Activated B cell treated with CpG ODN at 0.5 μM for 24 hours (primary cell): Measurements from ENCODE around the gene MBIP. TPM values are rescaled to one million over a fixed set of nuclear protein-coding genes. Genes with fewer than 3 reads are reported as not detected.

Experiments used
- ATAC-seq: fragments of 200-7000 bp; cut with Tn5 transposase; one replicate; pipeline ENCODE4 v1.10.0; 2021; ENCODE audit warnings: low read depth, mild to moderate bottlenecking, moderate library complexity
- CTCF ChIA-PET: fragments of 350-600 bp; sonication (Branson Sonifier 250); formaldehyde crosslinking; loops from one replicate; lab custom pipeline; 2021; ENCODE audit warnings: antibody characterized with exemption; lab: Charles Lee
- POLR2A ChIA-PET: fragments of 350-600 bp; sonication (Branson Sonifier 250); formaldehyde crosslinking; loops from one replicate; lab custom pipeline; 2021; ENCODE audit warnings: antibody characterized with exemption; lab: Charles Lee
- DNase-seq: peaks from one replicate; pipeline ENCODE4 v3.0.0; 2022
- H3K27ac Mint-ChIP-seq: one replicate; pipeline ENCODE4 v1.8.0; 2020; ENCODE audit warnings: mixed read lengths
- H3K27me3 Mint-ChIP-seq: one replicate; pipeline ENCODE4 v1.8.0; 2021; ENCODE audit warnings: mixed read lengths
- H3K36me3 Mint-ChIP-seq: one replicate; pipeline ENCODE4 v1.8.0; 2021; ENCODE audit warnings: low read depth, mixed read lengths
- H3K4me1 Mint-ChIP-seq: one replicate; pipeline ENCODE4 v1.8.0; 2021; ENCODE audit warnings: mixed read lengths
- H3K4me3 Mint-ChIP-seq: one replicate; pipeline ENCODE4 v1.8.0; 2020; ENCODE audit warnings: mild to moderate bottlenecking, mixed read lengths
- H3K9me3 Mint-ChIP-seq: one replicate; pipeline ENCODE4 v1.8.0; 2020; ENCODE audit warnings: mixed read lengths
- intact Hi-C: fragments of 100-400 bp; cut with micrococcal nuclease; formaldehyde crosslinking; loops from one replicate; pipeline ENCODE4 v1.15.1; 2024
- total RNA-seq: library from RNA; stranded (reverse); gene quantifications from 2 replicates; pipeline ENCODE4 v1.2.3, GENCODE V29; 2022
- TF ChIP-seq, protein P1 (sequence below): fragments of 200-600 bp; IDR thresholded peaks from one replicate; pipeline ENCODE4 v1.8.0; 2022; ENCODE audit warnings: antibody characterized with exemption, mild to moderate bottlenecking

The MBIP gene
- total RNA-seq, 1 donor from 2014 or later, result 21.7 TPM

DNA sequence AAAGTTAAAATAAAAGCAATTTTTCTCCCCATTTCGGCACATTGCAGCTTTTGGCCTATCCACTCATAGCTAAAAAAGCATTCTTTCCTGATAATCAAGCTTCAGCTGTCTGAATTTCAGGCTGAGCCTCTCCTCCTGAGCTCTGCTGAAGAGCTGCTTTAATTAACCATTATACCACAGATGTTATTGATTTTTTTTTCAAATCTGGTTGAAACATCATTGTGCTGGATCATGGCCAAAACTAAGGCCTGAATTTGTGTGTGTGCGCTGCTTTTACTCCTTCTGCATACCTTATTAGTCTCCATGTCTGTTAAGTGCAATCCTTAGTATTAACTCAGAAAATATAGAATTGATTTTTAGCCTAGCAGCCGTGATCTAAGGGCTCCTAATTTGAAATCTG lies 52.3 kb downstream of the MBIP start:
- H3K4me3 Mint-ChIP-seq, result no peak overlapping the region
- CTCF ChIA-PET, result no interaction called here

DNA sequence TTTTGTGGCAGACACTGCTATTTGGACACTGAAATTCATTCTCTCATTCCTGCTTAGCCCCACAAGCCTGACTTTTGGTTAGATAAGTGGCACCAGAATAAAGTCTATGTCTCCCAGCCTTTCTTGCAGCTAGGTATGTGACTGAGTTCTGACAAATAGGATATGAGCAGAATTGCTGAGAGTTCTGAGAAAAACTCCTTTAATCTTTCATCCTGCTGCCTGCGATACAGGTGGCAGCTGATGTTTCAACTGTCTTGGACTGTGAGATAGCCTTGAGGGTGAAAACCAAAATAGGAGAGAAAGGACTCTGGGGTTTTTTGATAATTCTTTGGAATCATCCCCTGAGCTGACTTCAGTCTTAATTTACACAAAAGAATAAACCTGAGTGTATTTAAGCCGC lies 55.8 kb downstream of the MBIP start:
- DNase-seq, result no peak
- Mint-ChIP-seq H3K4me3 (no peak overlapping the region), H3K27me3 (peaks cover 9% of the 10 kb centered on the region), H3K4me1 (no peaks in the 10 kb centered on the region), H3K9me3 (no peaks in the 10 kb centered on the region), H3K36me3 (no peaks in the 10 kb centered on the region), H3K27ac (no peak overlapping the region)
- ChIA-PET POLR2A (no interaction called here), CTCF (no interaction called here)
- TF ChIP-seq, protein P1, sequence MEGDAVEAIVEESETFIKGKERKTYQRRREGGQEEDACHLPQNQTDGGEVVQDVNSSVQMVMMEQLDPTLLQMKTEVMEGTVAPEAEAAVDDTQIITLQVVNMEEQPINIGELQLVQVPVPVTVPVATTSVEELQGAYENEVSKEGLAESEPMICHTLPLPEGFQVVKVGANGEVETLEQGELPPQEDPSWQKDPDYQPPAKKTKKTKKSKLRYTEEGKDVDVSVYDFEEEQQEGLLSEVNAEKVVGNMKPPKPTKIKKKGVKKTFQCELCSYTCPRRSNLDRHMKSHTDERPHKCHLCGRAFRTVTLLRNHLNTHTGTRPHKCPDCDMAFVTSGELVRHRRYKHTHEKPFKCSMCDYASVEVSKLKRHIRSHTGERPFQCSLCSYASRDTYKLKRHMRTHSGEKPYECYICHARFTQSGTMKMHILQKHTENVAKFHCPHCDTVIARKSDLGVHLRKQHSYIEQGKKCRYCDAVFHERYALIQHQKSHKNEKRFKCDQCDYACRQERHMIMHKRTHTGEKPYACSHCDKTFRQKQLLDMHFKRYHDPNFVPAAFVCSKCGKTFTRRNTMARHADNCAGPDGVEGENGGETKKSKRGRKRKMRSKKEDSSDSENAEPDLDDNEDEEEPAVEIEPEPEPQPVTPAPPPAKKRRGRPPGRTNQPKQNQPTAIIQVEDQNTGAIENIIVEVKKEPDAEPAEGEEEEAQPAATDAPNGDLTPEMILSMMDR, result no peak
- no peak for ATAC-seq
- intact Hi-C loops, result no loop called here

More for the DNA sequence above, 52.3 kb downstream of the MBIP start:
- POLR2A ChIA-PET, result no interaction called here
- no peak for ATAC-seq
- Mint-ChIP-seq H3K36me3 (no peaks in the 10 kb centered on the region), H3K27ac (no peak overlapping the region), H3K9me3 (no peaks in the 10 kb centered on the region), H3K4me1 (peaks cover 8% of the 10 kb centered on the region), H3K27me3 (peaks cover 30% of the 10 kb centered on the region)
- intact Hi-C loops, result no loop called here
- TF ChIP-seq, protein P1, result no peak
- DNase-seq, result no peak

DNA sequence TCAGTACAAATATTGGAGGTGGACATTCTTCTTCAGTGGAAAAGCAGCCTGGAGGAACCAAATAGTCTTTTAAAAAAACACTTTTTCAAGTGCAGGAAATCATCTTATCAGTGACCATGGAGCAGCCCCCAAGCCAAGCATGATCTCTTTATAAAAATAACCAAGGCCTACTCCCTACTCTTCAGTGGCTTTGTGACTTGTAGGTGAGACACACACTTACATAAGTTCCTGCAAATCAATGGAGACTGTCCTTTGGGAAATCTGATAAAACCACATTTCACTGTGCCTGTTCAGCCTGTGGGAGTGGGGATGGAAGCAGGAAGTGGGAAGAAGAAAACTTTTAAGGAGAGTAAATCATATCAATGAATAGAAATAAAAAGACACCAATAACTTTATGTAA lies 56.3 kb downstream of the MBIP start:
- Mint-ChIP-seq H3K9me3 (no peaks in the 10 kb centered on the region), H3K36me3 (no peaks in the 10 kb centered on the region), H3K4me1 (no peaks in the 10 kb centered on the region), H3K4me3 (no peak overlapping the region), H3K27me3 (peaks cover 8% of the 10 kb centered on the region), H3K27ac (no peak overlapping the region)
- intact Hi-C loops, result no loop called here
- TF ChIP-seq, protein P1, result no peak
- ATAC-seq (no peak), DNase-seq (no peak)
- ChIA-PET CTCF (no interaction called here), POLR2A (no interaction called here)

DNA sequence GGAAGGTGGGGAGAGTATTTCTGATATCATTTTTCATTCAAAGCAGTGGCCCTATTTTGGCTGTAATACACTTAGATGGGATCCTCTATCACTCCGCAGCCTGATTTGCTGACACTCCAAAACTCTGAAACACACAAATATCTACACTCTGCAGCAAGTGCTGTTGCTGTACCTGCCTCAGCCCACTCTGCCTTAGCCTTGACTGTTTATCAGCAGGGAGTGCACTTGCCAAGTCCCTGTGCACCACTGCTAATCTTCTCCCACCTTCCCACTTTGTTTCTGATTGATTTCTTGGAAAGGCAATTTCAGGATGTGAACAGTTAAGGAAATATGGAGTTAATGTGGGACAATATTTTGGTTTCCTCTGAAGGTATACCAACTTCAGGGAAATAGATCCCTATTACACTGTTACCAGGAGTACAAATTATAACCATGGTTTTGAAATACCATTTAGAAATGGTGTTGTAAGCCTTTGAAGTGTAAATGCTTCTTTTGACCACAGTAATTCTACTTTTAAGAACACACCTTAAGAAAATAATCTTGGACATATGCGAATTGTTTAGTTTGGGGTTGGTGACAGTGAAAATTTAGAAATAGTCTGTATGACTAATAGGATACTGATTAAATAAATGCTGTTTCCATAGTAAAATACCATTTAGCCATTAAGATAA lies 59.3 kb downstream of the MBIP start:
- H3K4me3 Mint-ChIP-seq, result no peak overlapping the region
- POLR2A ChIA-PET, result no interaction called here

DNA sequence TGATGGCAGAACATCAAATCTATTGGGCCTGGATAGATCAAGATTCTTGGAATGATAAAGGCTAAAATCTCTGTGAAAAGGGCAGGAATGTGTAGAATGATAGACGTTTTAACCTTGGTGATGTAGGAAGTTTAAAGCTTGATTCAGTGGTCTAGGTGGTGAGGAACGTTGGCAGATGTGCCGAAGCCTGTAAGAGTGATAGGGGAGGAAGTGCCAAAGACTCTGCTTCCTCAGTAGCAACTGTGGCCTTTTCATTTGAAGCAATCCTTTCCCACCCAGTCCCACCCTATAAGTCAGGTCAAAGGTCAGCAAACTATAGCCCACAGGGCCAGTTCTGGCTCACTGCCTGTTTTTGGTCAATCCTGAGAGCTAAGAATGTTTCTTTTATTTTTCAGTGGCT lies 62.2 kb downstream of the MBIP start:
- peaks cover 6% of the 10 kb centered on the region for H3K27me3 Mint-ChIP-seq
- ATAC-seq (no peak), DNase-seq (no peak)
- no peak overlapping the region for H3K27ac Mint-ChIP-seq
- ChIA-PET CTCF (no interaction called here), POLR2A (no interaction called here)
- TF ChIP-seq, protein P1, result no peak
- no peaks in the 10 kb centered on the region for H3K9me3 Mint-ChIP-seq
- H3K4me3 Mint-ChIP-seq, result no peak overlapping the region
- H3K36me3 Mint-ChIP-seq, result no peaks in the 10 kb centered on the region
- H3K4me1 Mint-ChIP-seq, result no peaks in the 10 kb centered on the region
- intact Hi-C loops, result no loop called here

More for the DNA sequence above, 59.3 kb downstream of the MBIP start:
- Mint-ChIP-seq H3K4me1 (no peaks in the 10 kb centered on the region), H3K27me3 (peaks cover 7% of the 10 kb centered on the region), H3K27ac (no peak overlapping the region), H3K36me3 (no peaks in the 10 kb centered on the region), H3K9me3 (no peaks in the 10 kb centered on the region)
- CTCF ChIA-PET, result no interaction called here
- TF ChIP-seq, protein P1, result no peak
- no peak for DNase-seq
- no peak for ATAC-seq
- intact Hi-C loops, result no loop called here
